ENCODE measurements around the gene CCL24.
A peak's percentile ranks its signal among the peaks of the same experiment; 100 is the strongest.
"Not testable (repeated sequence)": the region's sequence is repeated elsewhere in the genome, so short reads cannot be mapped to it uniquely, and the experiment has no call there.

Gene CCL24

GRCh38 chr7:75813781-75814236 is at the start of gene CCL24:
Gene CCL24 (minus strand): TSS chr7:75813806. CDS start chr7:75813715, 91 bp downstream.
- no peak for DNase-seq (ENCODE audit: low spot score)

GRCh38 chr7:75861636-75862035 is 48.0 kb upstream of the CCL24 start:
- no peak for DNase-seq (ENCODE audit: low spot score)

- DNase-seq (ENCODE audit: low spot score) = no peak
Observed at GRCh38 chr7:75858410-75858809, 44.8 kb upstream of the CCL24 start.

- no peak for DNase-seq (ENCODE audit: low spot score)
Observed at GRCh38 chr7:75856536-75856935, 42.9 kb upstream of the CCL24 start.

- DNase-seq (ENCODE audit: low spot score) = not testable (repeated sequence)
Observed at GRCh38 chr7:75854813-75855345, 41.3 kb upstream of the CCL24 start.

GRCh38 chr7:75854233-75854632 is 40.6 kb upstream of the CCL24 start:
- no peak for DNase-seq (ENCODE audit: low spot score)

GRCh38 chr7:75850235-75850634 is 36.6 kb upstream of the CCL24 start:
- no peak for DNase-seq (ENCODE audit: low spot score)

- no peak for DNase-seq (ENCODE audit: low spot score)
Observed at GRCh38 chr7:75849573-75849972, 36.0 kb upstream of the CCL24 start.

GRCh38 chr7:75847707-75848106 is 34.1 kb upstream of the CCL24 start:
- DNase-seq (ENCODE audit: low spot score) = no peak

- not testable (repeated sequence) for DNase-seq (ENCODE audit: low spot score)
Observed at GRCh38 chr7:75845132-75845531, 31.5 kb upstream of the CCL24 start.

- DNase-seq (ENCODE audit: low spot score) = no peak
Observed at GRCh38 chr7:75844158-75844557, 30.6 kb upstream of the CCL24 start.

GRCh38 chr7:75843613-75844116 is 30.1 kb upstream of the CCL24 start:
- DNase-seq (ENCODE audit: low spot score) = no peak

- peak; percentile 93 for DNase-seq (ENCODE audit: low spot score)
Observed at GRCh38 chr7:75842836-75843446, 29.3 kb upstream of the CCL24 start.

- no peak for DNase-seq (ENCODE audit: low spot score)
Observed at GRCh38 chr7:75840029-75840428, 26.4 kb upstream of the CCL24 start.

GRCh38 chr7:75838281-75838930 is 24.8 kb upstream of the CCL24 start:
- not testable (repeated sequence) for DNase-seq (ENCODE audit: low spot score)

GRCh38 chr7:75836798-75837197 is 23.2 kb upstream of the CCL24 start:
- no peak for DNase-seq (ENCODE audit: low spot score)

- no peak for DNase-seq (ENCODE audit: low spot score)
Observed at GRCh38 chr7:75835688-75836285, 22.2 kb upstream of the CCL24 start.

- not testable (repeated sequence) for DNase-seq (ENCODE audit: low spot score)
Observed at GRCh38 chr7:75833662-75834061, 20.1 kb upstream of the CCL24 start.

- DNase-seq (ENCODE audit: low spot score) = no peak
Observed at GRCh38 chr7:75830978-75831377, 17.4 kb upstream of the CCL24 start.

- DNase-seq (ENCODE audit: low spot score) = peak; percentile 90
Observed at GRCh38 chr7:75829656-75830055, 16.1 kb upstream of the CCL24 start.

GRCh38 chr7:75823198-75823910 is 9.7 kb upstream of the CCL24 start:
- DNase-seq (ENCODE audit: low spot score) = peak; percentile 48

GRCh38 chr7:75820688-75821087 is 7.1 kb upstream of the CCL24 start:
- DNase-seq (ENCODE audit: low spot score) = no peak
